Loucy (cell line): Measurements from ENCODE around the gene GSDMA.

Experiments used
- H2AFZ ChIP-seq: fragments of 200-600 bp; sonication (generic); 2 replicates; pipeline ENCODE4 v1.6.0; 2016; ENCODE audit warnings: antibody characterized with exemption, mild to moderate bottlenecking, low read length, moderate library complexity
- H3F3A ChIP-seq: fragments of 200-600 bp; 2 replicates; pipeline ENCODE4 v1.6.0; 2016; ENCODE audit warnings: antibody characterized with exemption, low read depth, mild to moderate bottlenecking
- H3K27me3 ChIP-seq: fragments of 200-600 bp; sonication (generic); 2 replicates; pipeline ENCODE4 v1.6.1; 2014; ENCODE audit warnings: low read length, mild to moderate bottlenecking; ENCODE audit not compliant: insufficient read depth, poor library complexity, severe bottlenecking
- H3K36me3 ChIP-seq: fragments of 200-600 bp; sonication (generic); 2 replicates; pipeline ENCODE4 v1.6.1; 2016; ENCODE audit warnings: low read length; ENCODE audit not compliant: insufficient read depth
- H3K4me1 ChIP-seq: fragments of 200-600 bp; sonication (generic); 2 replicates; pipeline ENCODE4 v1.5.1; 2014; ENCODE audit warnings: low read length, mild to moderate bottlenecking; ENCODE audit not compliant: insufficient read depth, poor library complexity, severe bottlenecking
- H3K4me2 ChIP-seq: fragments of 200-600 bp; sonication (generic); 2 replicates; pipeline ENCODE4 v1.6.0; 2014; ENCODE audit warnings: antibody characterized with exemption, low read length, low read depth, mild to moderate bottlenecking; ENCODE audit not compliant: poor library complexity, severe bottlenecking
- H3K4me3 ChIP-seq: fragments of 200-600 bp; sonication (generic); 2 replicates; pipeline ENCODE4 v1.5.1; 2014; ENCODE audit warnings: low read length, mild to moderate bottlenecking, mixed read lengths; ENCODE audit not compliant: poor library complexity, severe bottlenecking
- H3K79me2 ChIP-seq: fragments of 200-600 bp; sonication (generic); 2 replicates; pipeline ENCODE4 v1.6.1; 2014; ENCODE audit warnings: low read length; ENCODE audit not compliant: insufficient read depth
- H3K9ac ChIP-seq: fragments of 200-600 bp; sonication (generic); 2 replicates; pipeline ENCODE4 v1.6.0; 2014; ENCODE audit warnings: mild to moderate bottlenecking, low read depth, low read length, moderate library complexity; ENCODE audit not compliant: poor library complexity, severe bottlenecking
- H3K9me2 ChIP-seq: fragments of 200-600 bp; sonication (generic); replicated peaks from 2 replicates; pipeline ENCODE4 v1.6.1; 2016; ENCODE audit warnings: low read depth, low read length, mixed read lengths
- H3K9me3 ChIP-seq: fragments of 200-600 bp; sonication (generic); 2 replicates; pipeline ENCODE4 v1.6.1; 2014; ENCODE audit warnings: mild to moderate bottlenecking, antibody characterized with exemption, low read length, low read depth; ENCODE audit not compliant: insufficient read depth
- H4K20me1 ChIP-seq: fragments of 200-600 bp; sonication (generic); 2 replicates; pipeline ENCODE4 v1.6.0; 2014; ENCODE audit warnings: antibody characterized with exemption, low read length, mild to moderate bottlenecking; ENCODE audit not compliant: insufficient read depth, poor library complexity, severe bottlenecking
- CTCF ChIP-seq: fragments of 200-600 bp; sonication (generic); conservative IDR thresholded peaks from 2 replicates; pipeline ENCODE4 v1.5.1; 2014; ENCODE audit warnings: mild to moderate bottlenecking, antibody characterized with exemption, low read length
- EZH2phosphoT487 ChIP-seq: fragments of 200-600 bp; IDR thresholded peaks from 2 replicates; pipeline ENCODE4 v1.6.1; 2018; ENCODE audit warnings: antibody characterized with exemption, mild to moderate bottlenecking, moderate library complexity, borderline replicate concordance

GSDMA gene

GRCh38 chr17:39939588-39940419, 23.0 kb upstream of the GSDMA start:
- Histone ChIP-seq H2AFZ (peak overlapping the region; percentile 59; the same call in 1 of the 2 replicates), H3K36me3 (no peaks in the 10 kb centered on the region), H4K20me1 (no peaks in the 10 kb centered on the region), H3K79me2 (no peaks in the 10 kb centered on the region), H3K9me2 (no peaks in the 10 kb centered on the region), H3K4me1 (peaks cover 9% of the 10 kb centered on the region), H3F3A (no peaks in the 10 kb centered on the region), H3K9me3 (no peaks in the 10 kb centered on the region), H3K9ac (peak overlapping the region; percentile 25), H3K4me3 (no peak overlapping the region), H3K27me3 (no peaks in the 10 kb centered on the region), H3K4me2 (peak overlapping the region; percentile 20)
- TF ChIP-seq CTCF (peak; percentile 71), EZH2phosphoT487 (no peak)

DNA sequence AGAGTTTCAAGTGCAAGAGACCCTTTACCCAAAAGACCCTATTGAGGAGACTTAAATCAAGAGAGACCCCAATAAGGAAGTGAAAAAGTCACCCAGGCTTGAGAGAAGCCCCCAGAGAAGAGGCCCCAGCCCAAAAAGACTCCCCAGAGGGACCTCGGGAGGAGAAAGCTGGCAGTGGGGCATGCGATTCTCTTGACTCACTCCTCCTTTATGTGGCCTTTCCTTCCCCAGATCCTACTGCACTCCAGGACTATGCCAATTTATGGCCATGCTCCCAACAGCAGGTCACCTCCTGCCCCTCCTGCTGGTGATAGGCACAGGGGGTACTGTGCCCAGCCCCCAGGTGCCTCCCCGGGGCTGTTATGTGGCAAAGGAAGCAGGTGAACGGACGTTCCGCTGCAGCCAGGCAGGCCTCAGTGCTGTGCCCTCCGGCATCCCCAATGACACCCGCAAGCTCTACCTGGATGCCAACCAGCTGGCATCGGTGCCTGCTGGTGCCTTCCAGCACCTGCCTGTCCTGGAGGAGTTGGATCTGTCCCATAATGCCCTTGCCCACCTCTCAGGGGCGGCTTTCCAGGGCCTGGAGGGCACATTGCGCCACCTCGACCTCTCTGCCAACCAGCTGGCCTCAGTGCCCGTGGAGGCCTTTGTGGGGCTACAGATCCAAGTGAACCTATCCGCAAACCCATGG, 19.0 kb upstream of the GSDMA start:
- Histone ChIP-seq H3K9ac (no peak overlapping the region), H3K4me2 (no peak overlapping the region), H3K4me1 (peaks cover 23% of the 10 kb centered on the region)

GRCh38 chr17:39944393-39944711, 18.5 kb upstream of the GSDMA start:
- H3K9ac ChIP-seq, result no peak overlapping the region
- peaks cover 23% of the 10 kb centered on the region for H3K4me1 ChIP-seq
- H3K79me2 ChIP-seq, result no peaks in the 10 kb centered on the region
- H3K36me3 ChIP-seq, result no peaks in the 10 kb centered on the region
- no peak overlapping the region for H3K4me3 ChIP-seq
- H3K9me3 ChIP-seq, result no peaks in the 10 kb centered on the region
- TF ChIP-seq EZH2phosphoT487 (no peak), CTCF (no peak)
- H2AFZ ChIP-seq, result no peak overlapping the region
- no peak overlapping the region for H3K4me2 ChIP-seq
- H3F3A ChIP-seq, result no peaks in the 10 kb centered on the region
- H3K27me3 ChIP-seq, result no peaks in the 10 kb centered on the region
- no peaks in the 10 kb centered on the region for H4K20me1 ChIP-seq
- no peaks in the 10 kb centered on the region for H3K9me2 ChIP-seq

More for the DNA sequence above, 19.0 kb upstream of the GSDMA start:
- TF ChIP-seq CTCF (no peak), EZH2phosphoT487 (no peak)
- Histone ChIP-seq H3K79me2 (no peaks in the 10 kb centered on the region), H3K36me3 (no peaks in the 10 kb centered on the region), H3K9me2 (no peaks in the 10 kb centered on the region), H2AFZ (no peak overlapping the region), H3K4me3 (no peak overlapping the region), H3K27me3 (no peaks in the 10 kb centered on the region), H3F3A (no peaks in the 10 kb centered on the region), H3K9me3 (no peaks in the 10 kb centered on the region), H4K20me1 (no peaks in the 10 kb centered on the region)
